Mucosa of rectum (tissue), 2 donors: ENCODE measurements around the gene OLFML1.

ENCODE experiments used
- H3K27ac ChIP-seq, 2 donors: one replicate each; pipeline ENCODE4 v1.7.0; 2013; ENCODE audit warnings: inconsistent platforms in 2 of 2, low read depth in 2 of 2, low read length in 2 of 2
- H3K27me3 ChIP-seq, 2 donors: one replicate each; pipeline ENCODE4 v1.7.0; 2013; ENCODE audit warnings: low read length in 2 of 2; ENCODE audit not compliant: control insufficient read depth in 2 of 2, insufficient read depth in 2 of 2
- H3K36me3 ChIP-seq, 2 donors: one replicate each; pipeline ENCODE4 v1.7.0; 2013; ENCODE audit warnings: low read length in 2 of 2; ENCODE audit not compliant: control insufficient read depth in 2 of 2, insufficient read depth in 2 of 2
- H3K4me1 ChIP-seq, 2 donors: one replicate each; pipeline ENCODE4 v1.7.0; 2013; ENCODE audit warnings: low read length in 2 of 2, mild to moderate bottlenecking in 1 of 2; ENCODE audit not compliant: control insufficient read depth in 2 of 2, insufficient read depth in 2 of 2
- H3K4me3 ChIP-seq, 2 donors: one replicate each; pipeline ENCODE4 v1.7.0; 2013; ENCODE audit warnings: low read length in 2 of 2
- H3K9ac ChIP-seq, 2 donors: one replicate each; pipeline ENCODE4 v1.7.0; 2013; ENCODE audit warnings: low read length in 2 of 2, low read depth in 1 of 2, mild to moderate bottlenecking in 1 of 2
- H3K9me3 ChIP-seq, 2 donors: one replicate each; pipeline ENCODE4 v1.7.0; 2013; ENCODE audit warnings: low read length in 2 of 2; ENCODE audit not compliant: control insufficient read depth in 2 of 2
- donor health status: healthy.
- donor health status: Normal muscosa, but diverticular disease.

OLFML1 gene

GRCh38 chr11:7449211-7449840 is 36.0 kb upstream of the OLFML1 start:
- H3K27ac ChIP-seq = no peak overlapping the region
- no peaks in the 10 kb centered on the region for H3K9me3 ChIP-seq
- no peaks in the 10 kb centered on the region for H3K4me1 ChIP-seq
- no peaks in the 10 kb centered on the region for H3K27me3 ChIP-seq
- H3K36me3 ChIP-seq = no peaks in the 10 kb centered on the region
- H3K4me3 ChIP-seq = no peak overlapping the region
- H3K9ac ChIP-seq = no peak overlapping the region

GRCh38 chr11:7449841-7450214 is 35.5 kb upstream of the OLFML1 start:
- no peak overlapping the region for H3K9ac ChIP-seq
- H3K4me3 ChIP-seq = no peak overlapping the region
- no peaks in the 10 kb centered on the region for H3K9me3 ChIP-seq
- H3K4me1 ChIP-seq = no peaks in the 10 kb centered on the region
- H3K36me3 ChIP-seq = no peaks in the 10 kb centered on the region
- H3K27me3 ChIP-seq = no peaks in the 10 kb centered on the region
- no peak overlapping the region for H3K27ac ChIP-seq

GRCh38 chr11:7450836-7451235 is 34.5 kb upstream of the OLFML1 start:
- no peaks in the 10 kb centered on the region for H3K27me3 ChIP-seq
- H3K4me1 ChIP-seq = no peaks in the 10 kb centered on the region
- no peaks in the 10 kb centered on the region for H3K9me3 ChIP-seq
- no peak overlapping the region for H3K9ac ChIP-seq
- no peaks in the 10 kb centered on the region for H3K36me3 ChIP-seq
- H3K4me3 ChIP-seq = no peak overlapping the region
- H3K27ac ChIP-seq = no peak overlapping the region

- no peaks in the 10 kb centered on the region for H3K4me1 ChIP-seq
- no peaks in the 10 kb centered on the region for H3K36me3 ChIP-seq
- no peaks in the 10 kb centered on the region for H3K27me3 ChIP-seq
- no peak overlapping the region for H3K4me3 ChIP-seq
- H3K9me3 ChIP-seq = no peaks in the 10 kb centered on the region
- no peak overlapping the region for H3K27ac ChIP-seq
- H3K9ac ChIP-seq = no peak overlapping the region
These were observed 33.8 kb upstream of the OLFML1 start for GRCh38 chr11:7451520-7451919.

- H3K27ac ChIP-seq = no peak overlapping the region
- no peak overlapping the region for H3K4me3 ChIP-seq
- H3K9ac ChIP-seq = no peak overlapping the region
- H3K27me3 ChIP-seq = no peaks in the 10 kb centered on the region
- no peaks in the 10 kb centered on the region for H3K4me1 ChIP-seq
- no peaks in the 10 kb centered on the region for H3K36me3 ChIP-seq
- H3K9me3 ChIP-seq = no peaks in the 10 kb centered on the region
These were observed 33.3 kb upstream of the OLFML1 start for GRCh38 chr11:7451952-7452494.

GRCh38 chr11:7454854-7455253 is 30.5 kb upstream of the OLFML1 start:
- no peak overlapping the region for H3K9ac ChIP-seq
- H3K4me3 ChIP-seq = no peak overlapping the region
- H3K9me3 ChIP-seq = no peaks in the 10 kb centered on the region
- no peaks in the 10 kb centered on the region for H3K27me3 ChIP-seq
- H3K36me3 ChIP-seq = no peaks in the 10 kb centered on the region
- no peaks in the 10 kb centered on the region for H3K4me1 ChIP-seq
- no peak overlapping the region for H3K27ac ChIP-seq

GRCh38 chr11:7457211-7457610 is 28.1 kb upstream of the OLFML1 start:
- H3K4me3 ChIP-seq = no peak overlapping the region
- H3K27ac ChIP-seq = no peak overlapping the region
- H3K4me1 ChIP-seq = no peaks in the 10 kb centered on the region
- H3K27me3 ChIP-seq = no peaks in the 10 kb centered on the region
- H3K9ac ChIP-seq = no peak overlapping the region
- no peaks in the 10 kb centered on the region for H3K36me3 ChIP-seq
- no peaks in the 10 kb centered on the region for H3K9me3 ChIP-seq

GRCh38 chr11:7462706-7463105 is 22.6 kb upstream of the OLFML1 start:
- Histone ChIP-seq H3K9ac (no peak overlapping the region), H3K4me1 (no peaks in the 10 kb centered on the region), H3K4me3 (no peak overlapping the region), H3K27ac (no peak overlapping the region), H3K27me3 (no peaks in the 10 kb centered on the region), H3K36me3 (no peaks in the 10 kb centered on the region), H3K9me3 (no peaks in the 10 kb centered on the region)

GRCh38 chr11:7467652-7468051 is 17.7 kb upstream of the OLFML1 start:
- no peaks in the 10 kb centered on the region for H3K9me3 ChIP-seq
- no peaks in the 10 kb centered on the region for H3K27me3 ChIP-seq
- no peak overlapping the region for H3K4me3 ChIP-seq
- no peaks in the 10 kb centered on the region for H3K4me1 ChIP-seq
- no peak overlapping the region for H3K9ac ChIP-seq
- H3K36me3 ChIP-seq = no peaks in the 10 kb centered on the region
- no peak overlapping the region for H3K27ac ChIP-seq

GRCh38 chr11:7469351-7469865 is 15.9 kb upstream of the OLFML1 start:
- H3K4me1 ChIP-seq = no peaks in the 10 kb centered on the region
- H3K9me3 ChIP-seq = no peaks in the 10 kb centered on the region
- H3K36me3 ChIP-seq = no peaks in the 10 kb centered on the region
- H3K4me3 ChIP-seq = no peak overlapping the region
- H3K9ac ChIP-seq = no peak overlapping the region
- H3K27me3 ChIP-seq = no peaks in the 10 kb centered on the region
- H3K27ac ChIP-seq = no peak overlapping the region
